Measurements from ENCODE around the gene NFYA.

DNA sequence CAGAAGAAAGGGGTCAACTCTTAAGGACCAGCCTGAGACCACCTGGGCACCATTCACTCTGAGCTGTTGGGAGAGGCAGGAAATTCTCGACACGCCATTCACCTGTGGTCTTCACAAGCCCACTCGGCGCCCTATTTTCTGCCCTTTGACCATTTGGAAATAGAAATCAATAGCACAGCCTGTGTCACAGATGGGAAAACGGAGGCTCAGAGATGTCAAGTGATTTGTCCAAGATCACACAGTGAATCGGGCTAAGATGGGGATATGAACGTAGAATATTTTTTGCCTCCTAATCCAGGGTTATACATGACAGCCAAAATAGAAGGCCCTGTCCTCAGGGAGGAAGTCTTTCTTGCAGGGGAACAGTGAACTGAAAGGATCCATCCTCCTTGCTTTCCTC is 22.8 kb upstream of the NFYA start:
- TF ChIP-seq EZH2phosphoT487 (IDR thresholded peaks at IDR 0.05) = no peak
- TF ChIP-seq, protein P1, sequence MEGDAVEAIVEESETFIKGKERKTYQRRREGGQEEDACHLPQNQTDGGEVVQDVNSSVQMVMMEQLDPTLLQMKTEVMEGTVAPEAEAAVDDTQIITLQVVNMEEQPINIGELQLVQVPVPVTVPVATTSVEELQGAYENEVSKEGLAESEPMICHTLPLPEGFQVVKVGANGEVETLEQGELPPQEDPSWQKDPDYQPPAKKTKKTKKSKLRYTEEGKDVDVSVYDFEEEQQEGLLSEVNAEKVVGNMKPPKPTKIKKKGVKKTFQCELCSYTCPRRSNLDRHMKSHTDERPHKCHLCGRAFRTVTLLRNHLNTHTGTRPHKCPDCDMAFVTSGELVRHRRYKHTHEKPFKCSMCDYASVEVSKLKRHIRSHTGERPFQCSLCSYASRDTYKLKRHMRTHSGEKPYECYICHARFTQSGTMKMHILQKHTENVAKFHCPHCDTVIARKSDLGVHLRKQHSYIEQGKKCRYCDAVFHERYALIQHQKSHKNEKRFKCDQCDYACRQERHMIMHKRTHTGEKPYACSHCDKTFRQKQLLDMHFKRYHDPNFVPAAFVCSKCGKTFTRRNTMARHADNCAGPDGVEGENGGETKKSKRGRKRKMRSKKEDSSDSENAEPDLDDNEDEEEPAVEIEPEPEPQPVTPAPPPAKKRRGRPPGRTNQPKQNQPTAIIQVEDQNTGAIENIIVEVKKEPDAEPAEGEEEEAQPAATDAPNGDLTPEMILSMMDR (IDR thresholded peaks at IDR 0.05) = no peak
- no peak for TF ChIP-seq EZH2 (IDR thresholded peaks at IDR 0.05)
